Measurements from ENCODE around the gene ARL5A. TPM values are rescaled to one million over a fixed set of nuclear protein-coding genes. Genes with fewer than 3 reads are reported as not detected.

ARL5A gene
- total RNA-seq, 2 experiments from 2014 or later, result 78.7 to 79.9 TPM

DNA sequence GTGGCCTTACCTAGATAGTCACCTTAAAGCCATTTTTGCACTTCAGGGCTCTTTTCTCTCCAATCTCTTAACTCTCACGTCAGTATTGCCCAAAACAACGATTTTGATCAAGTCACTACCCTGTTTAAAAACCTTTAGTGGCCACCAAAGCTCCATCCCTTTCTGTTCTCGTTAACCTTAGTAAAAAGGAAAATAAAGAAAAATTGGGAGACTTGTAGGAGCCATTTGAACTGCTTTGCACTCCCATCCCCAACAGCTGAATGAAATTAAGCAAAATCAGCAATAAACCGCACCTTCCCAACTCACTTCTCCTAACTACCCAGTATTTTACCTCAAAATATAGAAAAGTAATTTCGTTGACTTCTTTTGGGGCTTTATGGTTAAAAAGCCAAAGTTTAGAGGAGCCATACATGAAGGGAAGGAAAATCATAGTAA lies 686 bp upstream of the ARL5A start:
- POLR2A ChIA-PET, result interaction anchor here (0.7 to 1.0 kb wide), 2 partner anchors 35 to 191 kb away, joined by 3 read pairs; no protein-coding TSS in a partner anchor
- TF ChIP-seq, protein P1, sequence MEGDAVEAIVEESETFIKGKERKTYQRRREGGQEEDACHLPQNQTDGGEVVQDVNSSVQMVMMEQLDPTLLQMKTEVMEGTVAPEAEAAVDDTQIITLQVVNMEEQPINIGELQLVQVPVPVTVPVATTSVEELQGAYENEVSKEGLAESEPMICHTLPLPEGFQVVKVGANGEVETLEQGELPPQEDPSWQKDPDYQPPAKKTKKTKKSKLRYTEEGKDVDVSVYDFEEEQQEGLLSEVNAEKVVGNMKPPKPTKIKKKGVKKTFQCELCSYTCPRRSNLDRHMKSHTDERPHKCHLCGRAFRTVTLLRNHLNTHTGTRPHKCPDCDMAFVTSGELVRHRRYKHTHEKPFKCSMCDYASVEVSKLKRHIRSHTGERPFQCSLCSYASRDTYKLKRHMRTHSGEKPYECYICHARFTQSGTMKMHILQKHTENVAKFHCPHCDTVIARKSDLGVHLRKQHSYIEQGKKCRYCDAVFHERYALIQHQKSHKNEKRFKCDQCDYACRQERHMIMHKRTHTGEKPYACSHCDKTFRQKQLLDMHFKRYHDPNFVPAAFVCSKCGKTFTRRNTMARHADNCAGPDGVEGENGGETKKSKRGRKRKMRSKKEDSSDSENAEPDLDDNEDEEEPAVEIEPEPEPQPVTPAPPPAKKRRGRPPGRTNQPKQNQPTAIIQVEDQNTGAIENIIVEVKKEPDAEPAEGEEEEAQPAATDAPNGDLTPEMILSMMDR (IDR thresholded peaks at IDR 0.05), result no peak
- H3K27ac Mint-ChIP-seq, result peak overlapping the region; percentile 90
- intact Hi-C loops (cut with micrococcal nuclease), result no loop called here
- CTCF ChIA-PET, result interaction anchor here (1.3 to 1.6 kb wide), 3 partner anchors 11 to 196 kb away, joined by 3 to 4 read pairs (median 3); no protein-coding TSS in a partner anchor
- H3K9me3 Mint-ChIP-seq, result no peaks in the 10 kb centered on the region
- ATAC-seq (no peak), DNase-seq (no peak)
- H3K4me1 Mint-ChIP-seq (ENCODE audit: low read depth), result peaks cover 32% of the 10 kb centered on the region
- peak overlapping the region; percentile 97 for H3K4me3 Mint-ChIP-seq
- H3K27me3 Mint-ChIP-seq, result no peaks in the 10 kb centered on the region
- peaks cover 8% of the 10 kb centered on the region for H3K36me3 Mint-ChIP-seq (ENCODE audit: low read depth)

GRCh38 chr2:151827564-151828142 lies 568 bp downstream of the ARL5A start:
- peaks cover 8% of the 10 kb centered on the region for H3K36me3 Mint-ChIP-seq (ENCODE audit: low read depth)
- POLR2A ChIA-PET, result interaction anchor here (1.0 to 1.2 kb wide), 2 partner anchors 8 to 190 kb away, joined by 3 read pairs; no protein-coding TSS in a partner anchor
- H3K4me3 Mint-ChIP-seq, result peak overlapping the region; percentile 97
- peaks cover 44% of the 10 kb centered on the region for H3K4me1 Mint-ChIP-seq (ENCODE audit: low read depth)
- TF ChIP-seq, protein P1 (IDR thresholded peaks at IDR 0.05), result no peak
- CTCF ChIA-PET, result interaction anchor here (1.3 to 1.6 kb wide), 2 partner anchors 11 to 12 kb away, joined by 3 to 4 read pairs; no protein-coding TSS in a partner anchor
- peak overlapping the region; percentile 89 for H3K27ac Mint-ChIP-seq
- intact Hi-C loops (cut with micrococcal nuclease), result no loop called here
- no peaks in the 10 kb centered on the region for H3K27me3 Mint-ChIP-seq
- no peaks in the 10 kb centered on the region for H3K9me3 Mint-ChIP-seq
- DNase-seq (peak; percentile 25), ATAC-seq (peak; percentile 33)

GRCh38 chr2:151826737-151827157 lies 1.5 kb downstream of the ARL5A start:
- intact Hi-C loops (cut with micrococcal nuclease), result no loop called here

DNA sequence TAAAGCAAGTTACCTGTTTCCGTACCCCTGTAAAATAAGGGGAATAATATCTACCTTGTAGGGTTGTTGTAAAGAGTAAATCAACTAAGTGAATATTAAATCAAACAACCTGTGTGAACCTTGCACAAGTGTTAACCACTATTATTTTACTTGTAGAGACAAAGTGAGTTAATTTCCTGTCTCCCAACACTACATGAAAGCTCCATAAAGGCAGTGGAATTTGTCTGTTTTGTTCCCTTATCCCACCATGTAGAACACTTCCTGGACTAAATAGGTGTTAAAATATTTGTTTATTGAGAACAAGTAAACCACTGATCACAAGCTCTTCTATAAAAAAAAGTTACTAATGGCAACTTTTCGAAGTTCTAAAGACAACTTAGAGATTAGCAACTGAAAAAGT lies 3.3 kb downstream of the ARL5A start:
- Mint-ChIP-seq H3K4me3 (no peak overlapping the region), H3K36me3 (ENCODE audit: low read depth) (peaks cover 24% of the 10 kb centered on the region), H3K9me3 (no peaks in the 10 kb centered on the region), H3K27ac (no peak overlapping the region), H3K4me1 (ENCODE audit: low read depth) (peaks cover 66% of the 10 kb centered on the region), H3K27me3 (no peaks in the 10 kb centered on the region)
- intact Hi-C loops (cut with micrococcal nuclease), result no loop called here
- ATAC-seq (no peak), DNase-seq (no peak)
- CTCF ChIA-PET, result interaction anchor here (0.9 kb wide), 1 partner anchor 201 kb away, joined by 3 read pairs; no protein-coding TSS in a partner anchor
- TF ChIP-seq, protein P1 (IDR thresholded peaks at IDR 0.05), result no peak
- POLR2A ChIA-PET, result no interaction called here

More at GRCh38 chr2:151826737-151827157, 1.5 kb downstream of the ARL5A start:
- peaks cover 50% of the 10 kb centered on the region for H3K4me1 Mint-ChIP-seq (ENCODE audit: low read depth)
- H3K4me3 Mint-ChIP-seq, result peak overlapping the region; percentile 97
- TF ChIP-seq, protein P1 (IDR thresholded peaks at IDR 0.05), result no peak
- ATAC-seq (no peak), DNase-seq (peak; percentile 21)
- H3K27ac Mint-ChIP-seq, result peak overlapping the region; percentile 89
- ChIA-PET POLR2A (interaction anchor here (0.9 to 1.2 kb wide), 3 partner anchors 10 to 189 kb away, joined by 3 read pairs; no protein-coding TSS in a partner anchor), CTCF (no interaction called here)
- no peaks in the 10 kb centered on the region for H3K9me3 Mint-ChIP-seq
- H3K27me3 Mint-ChIP-seq, result no peaks in the 10 kb centered on the region
- peaks cover 13% of the 10 kb centered on the region for H3K36me3 Mint-ChIP-seq (ENCODE audit: low read depth)

DNA sequence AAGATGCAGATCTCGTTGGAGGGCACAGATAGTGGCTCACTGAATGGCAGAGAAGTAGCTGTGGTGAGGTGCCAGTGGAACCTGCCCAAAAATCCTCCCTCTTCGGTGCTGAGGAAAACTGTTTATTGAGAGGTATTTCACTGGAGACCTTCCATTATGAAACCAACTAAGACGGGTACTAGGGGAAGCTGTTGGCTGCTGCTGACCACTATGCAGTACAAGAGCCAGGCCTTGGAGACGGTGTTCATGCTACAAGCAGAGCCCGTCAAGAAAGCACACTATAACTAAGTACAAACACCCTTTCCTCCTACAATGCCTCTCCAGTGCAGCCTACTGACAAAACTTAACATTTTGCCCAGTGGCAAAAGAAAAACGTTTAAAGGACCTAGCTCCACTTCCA lies 4.6 kb downstream of the ARL5A start:
- Mint-ChIP-seq H3K27ac (no peak overlapping the region), H3K4me3 (no peak overlapping the region), H3K27me3 (no peaks in the 10 kb centered on the region), H3K9me3 (no peaks in the 10 kb centered on the region), H3K4me1 (ENCODE audit: low read depth) (peaks cover 65% of the 10 kb centered on the region), H3K36me3 (ENCODE audit: low read depth) (peaks cover 24% of the 10 kb centered on the region)
- ATAC-seq, result no peak
- CTCF ChIA-PET, result interaction anchor here (0.7 to 1.2 kb wide), 2 partner anchors 16 to 17 kb away, joined by 3 read pairs; no protein-coding TSS in a partner anchor
- POLR2A ChIA-PET, result interaction anchor here (0.7 kb wide), 1 partner anchor 11 kb away, joined by 3 read pairs; no protein-coding TSS in a partner anchor
- TF ChIP-seq, protein P1 (IDR thresholded peaks at IDR 0.05), result no peak
- no peak for DNase-seq
- intact Hi-C loops (cut with micrococcal nuclease), result no loop called here
